ENCODE measurements around the gene PLA2G7. TPM values are rescaled to one million over a fixed set of nuclear protein-coding genes. Genes with fewer than 3 reads are reported as not detected.

Gene PLA2G7
- total and polyA plus RNA-seq, 2 of the 4 experiments (the other 2 are of a cell fraction), result not detected

- ATAC-seq (ENCODE audit: low read depth), result no peak
- ChIA-PET CTCF (interaction anchor here (0.6 kb wide), 1 partner anchor 675 kb away, joined by 4 read pairs; no protein-coding TSS in a partner anchor), POLR2A (ENCODE audit: unreplicated experiment) (no interaction called here)
- no peak overlapping the region for H3K14ac ChIP-seq (replicated peaks; ENCODE audit: low read depth, low read length)
- H3K4ac ChIP-seq (ENCODE audit: low read depth, low read length), result no peak overlapping the region
- no peak overlapping the region for H3K18ac ChIP-seq (ENCODE audit: low read depth, low read length)
- no peak overlapping the region for H3K4me2 ChIP-seq (ENCODE audit: low read depth, low read length)
- no peak overlapping the region for H2BK5ac ChIP-seq (ENCODE audit: low read depth, low read length, poor library complexity, severe bottlenecking)
- H3K27ac ChIP-seq (ENCODE audit: insufficient read depth, low read length), result no peak overlapping the region
- BruUV-seq (replicated peaks), result no TSS peak
- in situ Hi-C loops (cut with MboI; ENCODE audit: low sequenced_read_pairs), result no loop called here
- H3K23ac ChIP-seq (ENCODE audit: low read depth, low read length), result no peak overlapping the region
- H2AFZ ChIP-seq (replicated peaks; ENCODE audit: low read length, poor library complexity), result no peak overlapping the region
- TF ChIP-seq CHD1 (IDR thresholded peaks at IDR 0.05; ENCODE audit: low read depth, low read length), result no peak
- no peak for TF ChIP-seq USF2 (IDR thresholded peaks at IDR 0.05; ENCODE audit: low read depth, low read length)
- TF ChIP-seq RFX5 (IDR thresholded peaks at IDR 0.05; ENCODE audit: low read depth, low read length), result no peak
- no peak for TF ChIP-seq MXI1 (IDR thresholded peaks at IDR 0.05; ENCODE audit: borderline replicate concordance, low read depth, low read length)
- no peak for TF ChIP-seq NFE2L2 (IDR thresholded peaks at IDR 0.05; ENCODE audit: low read depth, low read length)
- no peak for TF ChIP-seq CEBPB (IDR thresholded peaks at IDR 0.05; ENCODE audit: low read depth, low read length)
- no peak for TF ChIP-seq MAFK (IDR thresholded peaks at IDR 0.05; ENCODE audit: low read depth, low read length)
- no peak for TF ChIP-seq SMC3 (IDR thresholded peaks at IDR 0.05; ENCODE audit: low read depth, low read length)
- TF ChIP-seq FOS (IDR thresholded peaks at IDR 0.05; ENCODE audit: low read depth, low read length), result no peak
- TF ChIP-seq RAD21 (IDR thresholded peaks at IDR 0.05; ENCODE audit: low read length), result no peak
- TF ChIP-seq CTCF (conservative IDR thresholded peaks at IDR 0.05; ENCODE audit: low read depth, low read length), result no peak
- H4K8ac ChIP-seq (ENCODE audit: low read depth in 2 of 2, low read length in 2 of 2), result no peak overlapping the region
- H3K79me1 ChIP-seq (ENCODE audit: low read depth in 1 of 2, low read length in 2 of 2), result no peaks in the 10 kb centered on the region
- dilution Hi-C loops (cut with HindIII; ENCODE audit: low sequenced_read_pairs, unreplicated experiment), result no loop called here
- H4K91ac ChIP-seq (ENCODE audit: insufficient read depth, low read depth, low read length), result no peak overlapping the region
- no peaks in the 10 kb centered on the region for H3K36me3 ChIP-seq (ENCODE audit: control insufficient read depth, insufficient read depth, low read length)
- no peak overlapping the region for H2BK20ac ChIP-seq (ENCODE audit: low read depth, low read length)
- H3K9me3 ChIP-seq (ENCODE audit: control insufficient read depth, insufficient read depth, low read length), result no peaks in the 10 kb centered on the region
- H2BK120ac ChIP-seq (ENCODE audit: low read depth, low read length), result no peak overlapping the region
- no peak overlapping the region for H3K56ac ChIP-seq (ENCODE audit: extremely low read depth, insufficient read depth, low read length)
- H2AK9ac ChIP-seq (replicated peaks; ENCODE audit: low read depth, low read length, poor library complexity), result no peak overlapping the region
- intact Hi-C loops (cut with micrococcal nuclease), result no loop called here
- 0 out of 2 replicates have a peak, but pooled peaks cover 2% of the 10 kb centered on the region for H3K4me1 ChIP-seq (ENCODE audit: control insufficient read depth, insufficient read depth, low read length)
- no peak overlapping the region for H3K9ac ChIP-seq (ENCODE audit: low read depth, low read length)
- no peak overlapping the region for H3K4me3 ChIP-seq (ENCODE audit: insufficient read depth, low read depth, low read length)
- no peak overlapping the region for H2AK5ac ChIP-seq (ENCODE audit: low read depth, low read length)
- H4K20me1 ChIP-seq (ENCODE audit: insufficient read depth, low read length), result no peaks in the 10 kb centered on the region
- H3K27me3 ChIP-seq (ENCODE audit: control insufficient read depth, insufficient read depth, low read length), result peaks cover 30% of the 10 kb centered on the region
- H3K9me1 ChIP-seq (ENCODE audit: insufficient read depth, low read length), result no peaks in the 10 kb centered on the region
- no peak overlapping the region for H4K5ac ChIP-seq (ENCODE audit: low read depth, low read length)
- no peak for DNase-seq
- H2BK15ac ChIP-seq (ENCODE audit: low read depth, low read length), result no peak overlapping the region
Observed at GRCh38 chr6:46736906-46737305, 1.7 kb upstream of the PLA2G7 start.

All from IMR-90 (cell line).